Endothelial cell of hepatic sinusoid (primary cell): ENCODE results near the gene TEX14.
"Not testable (repeated sequence)": the region's sequence is repeated elsewhere in the genome, so short reads cannot be mapped to it uniquely, and the experiment has no call there.

Source experiments
- in situ Hi-C: cut with HindIII; loops from 2 replicates; pipeline ENCODE4 v1.10.0; 2017; ENCODE audit warnings: low sequenced_read_pairs

Gene TEX14

DNA sequence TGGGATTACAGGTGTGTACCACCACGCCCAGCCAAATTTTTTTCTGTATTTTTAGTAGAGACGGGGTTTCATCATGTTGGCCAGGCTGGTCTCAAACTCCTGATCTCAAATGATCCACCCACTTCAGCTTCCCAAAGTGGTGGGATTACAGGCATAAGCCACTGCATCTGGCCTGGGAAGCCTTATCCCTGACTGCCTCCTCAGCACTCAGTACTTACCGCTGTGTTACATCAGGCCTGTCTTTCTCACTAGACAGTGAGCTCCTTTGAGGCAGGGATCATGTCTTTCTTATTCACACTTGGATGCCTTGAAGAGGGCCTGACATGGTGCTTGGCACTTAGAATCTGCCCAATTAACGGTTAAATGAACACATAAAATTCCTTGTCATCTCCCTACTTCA is 121.1 kb downstream of the TEX14 start:
- in situ Hi-C loops = no loop called here

DNA sequence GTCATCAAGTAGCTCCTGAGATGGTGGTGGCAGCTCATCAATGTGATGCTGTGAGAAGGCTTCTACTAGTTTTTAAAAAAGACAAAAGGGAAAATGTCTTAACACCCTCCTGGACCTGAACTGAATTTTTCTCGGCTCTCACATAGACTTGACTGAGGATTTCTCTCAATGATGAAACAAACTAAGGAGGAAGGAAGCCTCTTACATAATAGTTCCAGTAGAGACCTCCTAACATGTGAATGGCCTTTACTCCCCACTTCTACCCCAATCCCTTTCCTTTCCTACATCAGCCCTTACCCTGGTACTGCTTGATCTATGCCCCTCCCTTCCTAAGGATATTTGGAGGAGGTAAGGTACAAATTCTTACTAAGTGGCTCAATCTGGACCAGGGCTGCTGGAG is 122.6 kb downstream of the TEX14 start:
- in situ Hi-C loops = no loop called here

GRCh38 chr17:58568044-58568799 is 123.6 kb downstream of the TEX14 start:
- in situ Hi-C loops = no loop called here

- in situ Hi-C loops = no loop called here
These were observed 126.2 kb downstream of the TEX14 start for GRCh38 chr17:58565389-58566311.

GRCh38 chr17:58564971-58565370 is 126.9 kb downstream of the TEX14 start:
- in situ Hi-C loops = no loop called here

DNA sequence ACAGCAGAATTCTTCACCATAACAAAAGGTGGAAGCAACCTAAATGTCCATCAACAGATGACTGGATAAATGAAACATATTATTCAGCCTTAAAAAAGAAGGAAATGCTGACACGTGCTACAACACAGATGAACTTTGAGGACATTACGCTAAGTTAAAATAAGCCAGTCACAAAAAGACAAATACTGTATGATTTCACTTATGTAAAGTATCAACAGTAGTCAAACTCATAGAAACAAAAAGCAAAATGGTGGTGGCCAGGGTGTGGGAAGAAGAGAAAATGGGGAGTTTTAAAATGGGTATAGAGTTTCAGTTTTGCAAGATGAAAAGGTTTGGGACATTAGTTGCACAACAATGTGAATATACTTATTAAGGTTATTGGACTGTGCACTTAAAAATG is 127.6 kb downstream of the TEX14 start:
- in situ Hi-C loops = no loop called here

DNA sequence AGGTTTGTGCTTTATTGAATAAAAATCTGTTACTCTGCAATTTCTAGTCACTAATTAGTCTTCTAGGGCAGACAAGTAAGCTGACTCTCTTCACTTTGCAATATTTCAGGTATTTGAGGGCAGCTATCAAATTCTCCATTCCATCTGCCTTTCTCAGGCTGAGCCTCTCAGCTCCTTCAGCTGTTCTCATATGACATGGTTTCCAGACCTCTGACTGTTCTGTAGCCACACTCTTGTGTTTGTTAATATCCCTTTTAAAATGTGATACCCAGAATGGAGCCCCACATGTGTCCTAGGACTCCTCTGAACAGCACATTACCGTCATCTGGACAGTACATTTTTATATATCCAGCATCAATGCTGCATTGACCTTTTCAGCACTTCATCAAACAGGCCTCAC is 131.3 kb downstream of the TEX14 start:
- in situ Hi-C loops = no loop called here

GRCh38 chr17:58557981-58558380 is 133.9 kb downstream of the TEX14 start:
- in situ Hi-C loops = no loop called here

GRCh38 chr17:58556833-58557250 is 135.0 kb downstream of the TEX14 start:
- in situ Hi-C loops = no loop called here

DNA sequence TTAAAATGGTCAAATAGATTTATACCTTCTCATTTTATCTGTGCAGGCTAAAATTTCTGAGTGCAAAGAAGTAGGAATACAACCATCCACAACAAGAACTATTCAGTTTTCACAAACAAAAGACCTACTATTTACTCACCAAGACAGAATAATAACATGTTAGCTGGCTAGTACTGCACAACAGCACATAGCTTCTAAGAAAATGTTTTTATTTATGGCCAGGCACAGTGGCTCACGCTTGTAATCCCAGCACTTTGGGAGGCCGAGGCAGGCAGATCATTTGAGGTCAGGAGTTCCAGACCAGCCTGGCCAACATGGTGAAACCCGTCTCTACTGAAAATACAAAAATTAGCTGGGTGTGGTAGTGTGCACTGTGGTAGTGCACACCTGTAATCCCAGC is 136.7 kb downstream of the TEX14 start:
- in situ Hi-C loops = not testable (repeated sequence)

DNA sequence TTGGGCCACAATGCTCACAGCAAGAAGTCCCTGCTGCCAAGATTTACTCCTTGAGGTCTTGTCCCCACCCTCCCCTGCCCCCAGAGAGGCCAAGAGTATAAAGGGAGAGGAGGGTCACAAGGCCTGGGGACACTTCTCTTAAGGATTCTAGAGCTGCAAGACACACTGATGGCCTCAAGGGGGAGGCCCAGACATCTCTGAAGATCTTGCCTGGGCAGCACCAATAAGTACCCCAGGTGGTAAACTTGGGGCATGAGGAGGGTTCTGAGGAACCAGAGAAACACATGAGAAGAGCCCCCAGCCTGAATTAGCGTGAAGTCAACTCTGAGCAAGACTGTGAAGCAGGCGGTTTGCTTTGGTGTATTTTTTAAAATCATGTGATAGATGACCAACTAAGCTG is 150.6 kb downstream of the TEX14 start:
- in situ Hi-C loops = no loop called here

DNA sequence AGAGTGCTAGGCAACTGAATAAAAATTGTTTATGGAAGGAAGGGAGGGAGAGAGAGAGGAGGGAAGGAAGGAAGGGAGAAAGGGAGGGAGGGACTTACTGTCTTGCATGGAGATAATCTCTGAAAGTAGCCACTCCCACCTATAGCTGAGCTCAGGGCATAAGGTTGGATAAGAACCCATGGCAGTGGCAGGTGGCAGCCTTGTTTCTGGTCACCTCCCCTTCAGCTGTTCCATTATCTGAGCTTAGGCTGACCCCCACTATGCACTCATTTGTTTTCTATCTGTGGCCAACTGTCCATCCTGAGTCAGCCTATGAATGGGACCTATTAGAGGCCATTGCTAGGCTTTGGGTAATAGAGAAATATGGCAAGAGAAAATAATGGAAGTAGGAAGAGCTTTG is 152.1 kb downstream of the TEX14 start:
- in situ Hi-C loops = loop anchor here (10.0 kb wide), 1 partner anchor 135 kb away; no protein-coding TSS in a partner anchor

DNA sequence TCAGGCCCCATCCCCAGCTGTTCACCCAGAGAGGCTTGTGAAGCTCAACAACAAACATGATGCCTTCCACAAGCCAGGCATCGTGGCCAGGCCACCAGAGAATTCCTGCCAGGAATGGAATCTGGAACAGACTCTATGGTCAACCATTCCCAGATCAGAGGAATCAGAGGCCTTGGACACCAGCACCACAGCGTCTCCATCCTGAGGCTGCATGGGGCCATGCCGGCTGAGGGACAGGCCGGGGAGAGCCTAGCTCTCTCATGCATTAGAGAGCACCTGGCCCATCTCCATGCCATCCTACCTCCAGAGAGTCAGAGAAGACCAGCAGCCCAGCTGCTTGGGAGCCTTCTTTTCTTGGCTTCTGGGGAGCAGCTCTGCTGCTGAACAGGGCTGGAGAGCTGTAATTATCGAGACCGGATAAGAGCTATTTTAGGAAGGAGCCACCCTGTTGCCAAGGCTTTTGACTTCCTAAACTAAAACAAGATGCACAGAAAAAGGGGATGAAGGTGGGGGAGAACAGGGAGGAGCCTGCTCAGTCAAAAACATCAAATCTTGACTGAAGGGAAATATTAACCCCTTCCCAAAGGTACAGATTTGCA is 152.9 kb downstream of the TEX14 start:
- in situ Hi-C loops = loop anchor here (10.0 kb wide), 1 partner anchor 136 kb away; no protein-coding TSS in a partner anchor

DNA sequence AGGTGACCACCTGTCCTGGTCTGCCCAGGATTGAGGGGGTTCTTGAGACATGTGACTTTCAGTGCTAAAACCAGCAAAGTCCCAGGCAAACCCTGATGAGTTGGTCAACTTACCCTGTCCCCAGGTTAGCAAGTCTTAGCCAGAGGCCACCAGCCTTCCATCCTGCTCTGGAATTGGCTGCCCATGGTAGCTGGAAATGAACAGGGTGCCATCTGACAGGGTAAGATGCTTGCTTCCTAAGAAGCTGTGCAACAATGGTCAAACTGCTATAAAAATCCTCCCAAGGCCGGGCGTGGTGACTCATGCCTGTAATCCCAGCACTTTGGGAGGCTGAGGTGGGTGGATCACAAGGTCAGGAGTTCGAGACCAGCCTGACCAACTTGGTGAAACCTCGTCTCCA is 154.6 kb downstream of the TEX14 start:
- in situ Hi-C loops = loop anchor here (10.0 kb wide), 1 partner anchor 138 kb away; no protein-coding TSS in a partner anchor

- in situ Hi-C loops = loop anchor here (10.0 kb wide), 1 partner anchor 138 kb away; no protein-coding TSS in a partner anchor
These were observed 155.3 kb downstream of the TEX14 start for GRCh38 chr17:58536542-58536941.

DNA sequence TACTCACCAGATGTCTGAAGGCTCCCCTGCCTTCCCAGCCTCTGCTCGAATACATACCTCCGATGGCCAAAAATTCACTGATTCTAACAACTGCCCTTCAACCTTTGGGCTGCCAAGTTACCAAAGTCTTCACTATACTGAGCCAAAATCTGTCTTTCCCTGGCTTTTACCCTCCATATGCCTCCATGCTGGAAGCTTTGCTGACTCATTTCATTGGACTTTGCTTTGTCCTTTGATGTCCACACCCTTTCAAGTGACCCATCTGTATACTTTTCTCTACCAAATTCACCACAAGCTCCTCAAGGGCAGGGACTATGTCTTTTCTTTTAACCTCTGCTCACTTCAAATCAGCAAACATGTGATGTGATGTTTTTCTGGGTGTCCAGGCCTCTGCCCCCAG is 156.4 kb downstream of the TEX14 start:
- in situ Hi-C loops = loop anchor here (10.0 kb wide), 1 partner anchor 139 kb away; no protein-coding TSS in a partner anchor

- in situ Hi-C loops = loop anchor here (10.0 kb wide), 1 partner anchor 140 kb away; no protein-coding TSS in a partner anchor
These were observed 156.9 kb downstream of the TEX14 start for GRCh38 chr17:58534901-58535421.

DNA sequence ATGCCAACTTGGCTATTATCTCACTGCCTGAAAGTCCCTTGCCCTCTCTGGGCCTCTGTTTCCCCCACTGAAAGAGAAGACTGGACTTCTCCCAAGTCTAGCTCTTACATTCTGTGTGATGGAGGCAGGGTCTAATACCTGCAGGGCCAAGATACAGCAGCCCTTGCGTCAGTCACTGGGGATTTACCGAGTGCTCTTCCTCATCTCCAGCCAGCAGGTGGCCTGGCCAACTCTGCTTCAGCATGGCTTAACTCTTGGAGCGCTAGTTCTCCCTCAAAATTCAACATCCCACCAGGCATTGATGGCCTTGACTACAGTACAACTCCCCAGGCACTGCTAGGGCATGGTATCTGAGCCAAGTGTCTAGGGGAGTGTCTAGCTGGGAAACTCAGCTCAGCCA is 157.5 kb downstream of the TEX14 start:
- in situ Hi-C loops = loop anchor here (10.0 kb wide), 1 partner anchor 140 kb away; no protein-coding TSS in a partner anchor

DNA sequence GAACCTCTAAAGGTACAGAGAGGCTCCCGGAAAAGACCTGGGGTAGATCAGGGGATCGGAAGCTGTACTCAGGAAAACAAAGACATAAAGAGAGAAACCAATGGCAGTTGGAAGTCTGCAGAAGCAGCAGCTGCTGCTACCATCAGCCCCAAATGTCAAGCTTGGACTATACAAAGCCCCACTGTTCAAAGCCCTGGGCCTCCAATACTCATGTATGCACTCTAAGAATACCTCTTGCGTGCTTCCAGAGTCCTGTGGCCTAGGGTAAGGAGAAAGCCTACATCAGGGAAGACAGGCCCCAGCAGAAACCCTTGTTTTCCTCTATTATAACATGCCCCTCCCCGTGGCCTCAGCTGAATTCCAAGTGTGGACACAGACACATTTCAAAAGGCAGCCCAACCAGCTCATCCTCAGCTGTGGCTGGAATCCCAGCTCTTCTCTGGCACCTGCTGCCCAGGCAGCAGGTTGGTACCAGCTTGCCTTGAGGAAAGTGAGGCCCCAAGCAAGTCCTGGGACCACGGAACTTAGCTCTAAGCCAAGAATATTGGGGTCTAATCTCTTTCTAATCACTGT is 158.1 kb downstream of the TEX14 start:
- in situ Hi-C loops = loop anchor here (10.0 kb wide), 1 partner anchor 141 kb away; no protein-coding TSS in a partner anchor

GRCh38 chr17:58532555-58532951 is 159.3 kb downstream of the TEX14 start:
- in situ Hi-C loops = loop anchor here (10.0 kb wide), 1 partner anchor 142 kb away; no protein-coding TSS in a partner anchor
